Esophagus squamous epithelium (tissue), 4 donors: Measurements from ENCODE around the gene PLA2G10.

Experiments
- CTCF ChIP-seq, 6 experiments: fragments of 450-650 bp in 4 of 6; fragments of 200-600 bp in 2 of 6; sonication (generic) in 2 of 6; IDR thresholded peaks; one replicate each; pipeline ENCODE4 v1.5.1; 2016 to 2019; ENCODE audit warnings: antibody characterized with exemption in 6 of 6, mild to moderate bottlenecking in 4 of 6, moderate library complexity in 4 of 6
- POLR2A ChIP-seq, 4 donors: fragments of 450-650 bp; IDR thresholded peaks; one replicate each; pipeline ENCODE4 v1.6.1; 2017; ENCODE audit warnings: antibody characterized with exemption in 4 of 4, mild to moderate bottlenecking in 4 of 4, moderate library complexity in 3 of 4

DNA sequence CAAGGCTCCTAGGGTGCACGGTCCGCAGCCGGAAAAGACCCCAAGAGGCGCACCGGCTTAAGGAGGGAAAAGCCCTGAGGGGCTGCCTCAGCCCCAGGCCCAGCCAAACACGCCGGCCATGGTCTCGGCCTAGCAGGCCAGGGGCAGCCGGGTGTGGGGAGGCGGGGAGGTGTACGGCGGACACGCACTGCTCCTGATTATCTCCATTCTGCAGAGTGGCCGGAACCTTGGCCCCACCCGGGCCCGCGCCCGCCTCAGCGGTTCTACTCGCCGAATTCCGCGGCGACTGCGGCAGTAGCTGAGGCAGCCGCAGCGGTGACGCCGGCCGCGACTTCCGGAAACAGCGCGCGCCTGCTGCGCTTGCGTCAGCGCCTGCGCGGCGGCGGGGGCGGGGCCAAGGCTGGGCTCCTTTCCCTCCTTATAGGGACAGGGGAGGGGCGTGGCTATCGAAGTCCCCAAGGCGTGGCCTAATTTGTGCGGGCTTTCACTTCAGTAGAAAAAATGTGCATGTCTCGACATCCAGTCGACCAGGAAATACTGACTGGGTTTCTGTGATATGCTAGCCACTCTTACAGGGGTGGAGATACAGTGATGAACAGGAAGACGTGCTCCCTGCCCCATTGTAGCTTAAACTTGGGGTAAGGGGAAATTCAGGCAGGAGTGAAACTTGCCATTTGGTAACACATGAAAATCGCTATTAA, 64.0 kb downstream of the PLA2G10 start, which contains the start of gene PARN:
- TF ChIP-seq POLR2A (IDR thresholded peaks at IDR 0.05) (peak in 3 of 4 donors; percentile 88 to 97 (median 94)), CTCF (IDR thresholded peaks at IDR 0.05) (no peak)
